Heart left ventricle (tissue), 16 donors: ENCODE measurements around the gene LAMB1. TPM values are rescaled to one million over a fixed set of nuclear protein-coding genes. Genes with fewer than 3 reads are reported as not detected.

ENCODE experiments used
- ATAC-seq, 4 donors: fragments of 200-7000 bp; cut with Tn5 transposase; one replicate each; pipeline ENCODE4 v1.9.1; 2020 to 2022; ENCODE audit warnings: moderate library complexity in 4 of 4, mild to moderate bottlenecking in 3 of 4, moderate number of reproducible peaks in 1 of 4
- DNase-seq, 5 donors: peaks; one replicate each; pipeline ENCODE4 v3.0.0-alpha.2; 2020
- H3K27ac ChIP-seq, 12 donors: fragments of 200-600 bp; sonication (generic) in 4 of 12; one replicate each; pipeline versions ENCODE4 v1.5.0 to v1.8.0; 2016 to 2022; ENCODE audit warnings: mild to moderate bottlenecking in 2 of 12
- H3K27me3 ChIP-seq, 9 donors: fragments of 200-600 bp; sonication (generic) in 2 of 9; one replicate each; pipeline versions ENCODE4 v1.5.1 to v1.8.0; 2016 to 2022; ENCODE audit warnings: mild to moderate bottlenecking in 3 of 9
- H3K36me3 ChIP-seq, 9 donors: fragments of 200-600 bp; sonication (generic) in 2 of 9; one replicate each; pipeline versions ENCODE4 v1.5.0 to v1.8.0; 2018 to 2022; ENCODE audit warnings: mild to moderate bottlenecking in 2 of 9
- H3K4me1 ChIP-seq, 12 donors: fragments of 200-600 bp; sonication (generic) in 4 of 12; one replicate each; pipeline versions ENCODE4 v1.5.0 to v1.8.0; 2016 to 2022; ENCODE audit warnings: mild to moderate bottlenecking in 3 of 12
- H3K4me3 ChIP-seq, 12 donors: fragments of 200-600 bp; sonication (generic) in 4 of 12; one replicate each; pipeline versions ENCODE4 v1.5.0 to v1.8.0; 2017 to 2022; ENCODE audit warnings: mild to moderate bottlenecking in 9 of 12, moderate library complexity in 4 of 12
- H3K9me3 ChIP-seq, 12 donors: fragments of 200-600 bp; sonication (generic) in 4 of 12; one replicate each; pipeline versions ENCODE4 v1.5.0 to v1.8.0; 2016 to 2022; ENCODE audit warnings: mild to moderate bottlenecking in 1 of 12
- POLR2A ChIP-seq, 2 donors: fragments of 450-650 bp; IDR thresholded peaks; one replicate each; pipeline ENCODE4 v1.6.1; 2017; ENCODE audit warnings: antibody characterized with exemption in 2 of 2, mild to moderate bottlenecking in 2 of 2, moderate library complexity in 2 of 2
- WGBS, 4 donors: extraction: QIAGEN DNeasy Blood & Tissue Kit in 2 of 4; methylation state at CpG; one replicate each; pipeline versions ENCODE4 v1.1.5 to v1.1.7; 2013 to 2018; 5-methylcytosine and 5-hydroxymethylcytosine counted together
- intact Hi-C, 10 donors: fragments of 100-400 bp; cut with DNase I; formaldehyde crosslinking; loops; one replicate each; pipeline versions ENCODE4 v1.11.1 to v1.14.2; 2022
- polyA plus RNA-seq, 2 donors: library from polyadenylated mRNA; stranded (reverse); fragments of 200-250 nt; gene quantifications; one replicate each; pipeline ENCODE4 v1.2.3, GENCODE V29; 2013
- total RNA-seq, 9 donors: library from RNA; depleted of rRNA in 2 of 9; stranded (reverse); fragments of >200 nt in 2 of 9; fragmentation: NEBNext Ultra II Directional in 3 of 9; extraction: Animal tissue kit (Norgen Biotek cat#: 25700) in 3 of 9; gene quantifications; one replicate each; pipeline versions ENCODE4 v1.1.0 to v1.2.4, GENCODE V29; 2016 to 2023
- TF ChIP-seq, protein P1 (sequence below), 12 donors: fragments of 200-600 bp; sonication (generic) in 4 of 12; IDR thresholded peaks; one replicate each; pipeline versions ENCODE4 v1.5.0 to v1.8.0; 2018 to 2022; ENCODE audit warnings: antibody characterized with exemption in 12 of 12, mild to moderate bottlenecking in 5 of 12
- donor health status: ischemic (EF 13 %, LVEDD 7.1; RV severe dilation, severe dysfunction).
- donor health status: healthy with polysubstance abuse.
- donor health status: DM: no; HTN: yes; CAD: no.
- donor health status: DM: no; HTN: no; CAD: no.
- donor health status: ischemic (EF 25% LVEDD 6.9; RV normal size, moderate dysfunction).
- donor health status: ischemic (EF 25% LVEDD 5.7; RV mildly dilated, moderate dysfunction).
- donor health status: healthy.
- donor health status: DM: yes; HTN: yes; CAD: no.
- donor health status: ischemic (EF 35%, LVEDD 5.7; RV mildly dilated, moderate dysfunction).
- donor health status: nonischemic (EF 11% LVEDD 7.7; RV severe dilation, severe dysfunction).
- donor health status: DM: yes; HTN: yes; CAD: no.
- donor health status: PGD.
- donor health status: ischemic (EF 29% LVEDD 5.4; RV normal size, mild dysfunction).
- donor health status: nonischemic (EF 23%, LVEDD 6.1; RV moderate dilation, normal function).

LAMB1 gene
- total and polyA plus RNA-seq, 11 donors: 29.1 to 121 (median 55.9) TPM

DNA sequence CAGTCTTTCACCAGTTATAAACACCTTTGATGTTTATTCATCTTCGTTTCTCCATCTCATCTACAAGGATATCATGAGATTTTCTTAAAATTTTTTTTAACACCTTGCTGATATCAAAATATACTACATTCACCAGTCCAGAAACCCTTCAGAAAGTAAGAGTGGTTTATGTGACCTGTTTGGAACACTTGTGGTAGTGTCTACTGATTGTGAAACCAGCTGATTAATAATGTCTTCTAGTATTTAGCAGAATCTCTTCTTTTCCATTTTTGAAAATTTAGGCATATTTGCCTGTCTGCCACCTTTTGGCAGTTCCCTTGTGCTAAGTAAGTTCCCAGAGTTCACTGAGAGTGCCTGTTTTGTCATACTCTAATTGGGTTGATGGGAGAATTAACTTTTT is 93.5 kb downstream of the LAMB1 start:
- ATAC-seq: no peak
- Histone ChIP-seq H3K9me3 (peaks cover 0 to 3% (median 0%) of the 10 kb centered on the region in 12 donors), H3K27ac (no peak overlapping the region), H3K27me3 (no peaks in the 10 kb centered on the region), H3K4me3 (no peak overlapping the region), H3K4me1 (peaks cover 0 to 40% (median 8%) of the 10 kb centered on the region in 12 donors), H3K36me3 (peaks cover 0 to 94% (median 86%) of the 10 kb centered on the region in 9 donors)
- TF ChIP-seq, protein P1, sequence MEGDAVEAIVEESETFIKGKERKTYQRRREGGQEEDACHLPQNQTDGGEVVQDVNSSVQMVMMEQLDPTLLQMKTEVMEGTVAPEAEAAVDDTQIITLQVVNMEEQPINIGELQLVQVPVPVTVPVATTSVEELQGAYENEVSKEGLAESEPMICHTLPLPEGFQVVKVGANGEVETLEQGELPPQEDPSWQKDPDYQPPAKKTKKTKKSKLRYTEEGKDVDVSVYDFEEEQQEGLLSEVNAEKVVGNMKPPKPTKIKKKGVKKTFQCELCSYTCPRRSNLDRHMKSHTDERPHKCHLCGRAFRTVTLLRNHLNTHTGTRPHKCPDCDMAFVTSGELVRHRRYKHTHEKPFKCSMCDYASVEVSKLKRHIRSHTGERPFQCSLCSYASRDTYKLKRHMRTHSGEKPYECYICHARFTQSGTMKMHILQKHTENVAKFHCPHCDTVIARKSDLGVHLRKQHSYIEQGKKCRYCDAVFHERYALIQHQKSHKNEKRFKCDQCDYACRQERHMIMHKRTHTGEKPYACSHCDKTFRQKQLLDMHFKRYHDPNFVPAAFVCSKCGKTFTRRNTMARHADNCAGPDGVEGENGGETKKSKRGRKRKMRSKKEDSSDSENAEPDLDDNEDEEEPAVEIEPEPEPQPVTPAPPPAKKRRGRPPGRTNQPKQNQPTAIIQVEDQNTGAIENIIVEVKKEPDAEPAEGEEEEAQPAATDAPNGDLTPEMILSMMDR (IDR thresholded peaks at IDR 0.05): no peak
- WGBS, 4 donors: 90 to 96% (median 93%) methylated on average over 1 of the region's 1 CpG
- DNase-seq: no peak
- intact Hi-C loops: no loop called here

- ATAC-seq: peak in 3 of 4 donors; percentile 24 to 68 (median 61)
- WGBS, 4 donors: 86 to 95% (median 90%) methylated on average over 2 of the region's 2 CpGs
- intact Hi-C loops: no loop called here
These were observed 95.2 kb downstream of the LAMB1 start for GRCh38 chr7:107907790-107908189.

GRCh38 chr7:107902381-107902780 is 100.6 kb downstream of the LAMB1 start:
- peak in 2 of 4 donors; percentile 13 to 18 for ATAC-seq
- intact Hi-C loops: no loop called here
- Histone ChIP-seq H3K27me3 (no peaks in the 10 kb centered on the region), H3K9me3 (no peaks in the 10 kb centered on the region), H3K4me3 (no peak overlapping the region), H3K27ac (no peak overlapping the region), H3K36me3 (peaks cover 0 to 73% (median 56%) of the 10 kb centered on the region in 9 donors), H3K4me1 (peaks cover 0 to 55% (median 35%) of the 10 kb centered on the region in 12 donors)
- no peak for DNase-seq
- TF ChIP-seq POLR2A (IDR thresholded peaks at IDR 0.05): no peak
- TF ChIP-seq, protein P1 (IDR thresholded peaks at IDR 0.05): no peak

More at GRCh38 chr7:107907790-107908189, 95.2 kb downstream of the LAMB1 start:
- H3K36me3 ChIP-seq: peaks cover 0 to 100% (median 98%) of the 10 kb centered on the region in 9 donors
- peaks cover 0 to 26% (median 8%) of the 10 kb centered on the region in 12 donors for H3K4me1 ChIP-seq
- TF ChIP-seq POLR2A (IDR thresholded peaks at IDR 0.05): no peak
- TF ChIP-seq, protein P1 (IDR thresholded peaks at IDR 0.05): no peak
- peak overlapping the region in 2 of 12 donors; percentile 2 to 39 for H3K27ac ChIP-seq
- peaks cover 0 to 3% (median 0%) of the 10 kb centered on the region in 12 donors for H3K9me3 ChIP-seq
- DNase-seq: no peak
- no peaks in the 10 kb centered on the region for H3K27me3 ChIP-seq
- no peak overlapping the region for H3K4me3 ChIP-seq

DNA sequence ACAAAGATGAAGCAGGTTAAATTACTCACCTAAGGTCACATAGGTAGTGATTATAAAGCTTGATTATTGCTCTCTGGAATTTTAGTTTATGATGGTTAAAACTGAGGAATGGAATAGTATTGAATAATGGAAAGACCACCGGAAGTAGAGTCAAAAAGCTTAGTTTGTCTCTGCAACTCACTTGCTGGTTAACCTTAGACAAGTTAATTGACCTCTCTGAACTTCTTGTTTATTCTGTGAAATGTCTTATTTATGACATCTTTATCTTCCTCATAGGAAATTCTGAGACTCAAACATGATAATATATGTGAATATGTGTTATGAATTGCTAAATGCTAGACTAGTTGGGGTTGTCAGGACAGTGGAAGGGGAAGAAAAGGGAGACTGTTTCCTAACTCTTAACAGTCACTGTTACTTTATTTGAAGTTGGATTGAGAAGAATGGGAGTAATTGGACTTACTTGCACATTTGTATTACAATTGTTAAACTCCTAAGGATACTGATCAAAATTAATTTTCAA is 102.4 kb downstream of the LAMB1 start:
- ATAC-seq (no peak), DNase-seq (no peak)
- Histone ChIP-seq H3K4me3 (no peak overlapping the region), H3K36me3 (peaks cover 0 to 72% (median 56%) of the 10 kb centered on the region in 9 donors), H3K27ac (no peak overlapping the region), H3K4me1 (peaks cover 0 to 60% (median 39%) of the 10 kb centered on the region in 12 donors), H3K27me3 (no peaks in the 10 kb centered on the region), H3K9me3 (no peaks in the 10 kb centered on the region)
- no peak for TF ChIP-seq POLR2A (IDR thresholded peaks at IDR 0.05)
- TF ChIP-seq, protein P1 (IDR thresholded peaks at IDR 0.05): no peak
- intact Hi-C loops: no loop called here
- WGBS, 4 donors: 76 to 95% (median 86%) methylated on average over 1 of the region's 1 CpG
